Loucy (cell line): ENCODE data around the gene PLAC9.
"Not testable (repeated sequence)": the region's sequence is repeated elsewhere in the genome, so short reads cannot be mapped to it uniquely, and the experiment has no call there.

Experiments used
- H2AFZ ChIP-seq: fragments of 200-600 bp; sonication (generic); 2 replicates; pipeline ENCODE4 v1.6.0; 2016; ENCODE audit warnings: antibody characterized with exemption, mild to moderate bottlenecking, low read length, moderate library complexity
- H3F3A ChIP-seq: fragments of 200-600 bp; 2 replicates; pipeline ENCODE4 v1.6.0; 2016; ENCODE audit warnings: antibody characterized with exemption, low read depth, mild to moderate bottlenecking
- H3K27me3 ChIP-seq: fragments of 200-600 bp; sonication (generic); 2 replicates; pipeline ENCODE4 v1.6.1; 2014; ENCODE audit warnings: low read length, mild to moderate bottlenecking; ENCODE audit not compliant: insufficient read depth, poor library complexity, severe bottlenecking
- H3K36me3 ChIP-seq: fragments of 200-600 bp; sonication (generic); 2 replicates; pipeline ENCODE4 v1.6.1; 2016; ENCODE audit warnings: low read length; ENCODE audit not compliant: insufficient read depth
- H3K4me1 ChIP-seq: fragments of 200-600 bp; sonication (generic); 2 replicates; pipeline ENCODE4 v1.5.1; 2014; ENCODE audit warnings: low read length, mild to moderate bottlenecking; ENCODE audit not compliant: insufficient read depth, poor library complexity, severe bottlenecking
- H3K4me2 ChIP-seq: fragments of 200-600 bp; sonication (generic); 2 replicates; pipeline ENCODE4 v1.6.0; 2014; ENCODE audit warnings: antibody characterized with exemption, low read length, low read depth, mild to moderate bottlenecking; ENCODE audit not compliant: poor library complexity, severe bottlenecking
- H3K4me3 ChIP-seq: fragments of 200-600 bp; sonication (generic); 2 replicates; pipeline ENCODE4 v1.5.1; 2014; ENCODE audit warnings: low read length, mild to moderate bottlenecking, mixed read lengths; ENCODE audit not compliant: poor library complexity, severe bottlenecking
- H3K79me2 ChIP-seq: fragments of 200-600 bp; sonication (generic); 2 replicates; pipeline ENCODE4 v1.6.1; 2014; ENCODE audit warnings: low read length; ENCODE audit not compliant: insufficient read depth
- H3K9ac ChIP-seq: fragments of 200-600 bp; sonication (generic); 2 replicates; pipeline ENCODE4 v1.6.0; 2014; ENCODE audit warnings: mild to moderate bottlenecking, low read depth, low read length, moderate library complexity; ENCODE audit not compliant: poor library complexity, severe bottlenecking
- H3K9me2 ChIP-seq: fragments of 200-600 bp; sonication (generic); replicated peaks from 2 replicates; pipeline ENCODE4 v1.6.1; 2016; ENCODE audit warnings: low read depth, low read length, mixed read lengths
- H3K9me3 ChIP-seq: fragments of 200-600 bp; sonication (generic); 2 replicates; pipeline ENCODE4 v1.6.1; 2014; ENCODE audit warnings: mild to moderate bottlenecking, antibody characterized with exemption, low read length, low read depth; ENCODE audit not compliant: insufficient read depth
- H4K20me1 ChIP-seq: fragments of 200-600 bp; sonication (generic); 2 replicates; pipeline ENCODE4 v1.6.0; 2014; ENCODE audit warnings: antibody characterized with exemption, low read length, mild to moderate bottlenecking; ENCODE audit not compliant: insufficient read depth, poor library complexity, severe bottlenecking
- EZH2phosphoT487 ChIP-seq: fragments of 200-600 bp; IDR thresholded peaks from 2 replicates; pipeline ENCODE4 v1.6.1; 2018; ENCODE audit warnings: antibody characterized with exemption, mild to moderate bottlenecking, moderate library complexity, borderline replicate concordance
- TF ChIP-seq, protein P1 (sequence below): fragments of 200-600 bp; sonication (generic); conservative IDR thresholded peaks from 2 replicates; pipeline ENCODE4 v1.5.1; 2014; ENCODE audit warnings: mild to moderate bottlenecking, antibody characterized with exemption, low read length

The PLAC9 gene

DNA sequence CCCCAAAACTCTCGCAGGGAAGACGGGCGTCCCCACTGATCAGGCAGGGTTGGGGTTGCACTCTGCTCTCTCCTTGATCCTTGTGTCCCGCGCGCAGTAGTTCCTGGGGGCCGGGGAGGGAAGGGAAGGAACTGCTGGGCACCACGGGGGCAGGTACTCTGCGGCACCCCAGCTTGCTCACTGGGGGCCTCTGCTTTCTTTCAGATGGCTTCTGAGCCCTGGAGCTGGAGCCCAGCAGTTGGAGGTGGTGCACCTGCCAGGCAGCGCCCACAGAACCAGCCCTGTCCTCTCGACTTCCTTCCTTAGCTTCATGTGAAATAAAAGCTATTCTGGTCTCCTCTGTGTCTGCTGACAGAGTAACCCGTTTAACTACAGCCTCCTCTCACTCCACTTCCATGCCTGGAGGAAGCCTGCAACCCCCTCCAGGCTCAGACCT lies 12.2 kb downstream of the PLAC9 start:
- no peak overlapping the region for H3K9ac ChIP-seq
- peaks cover 1% of the 10 kb centered on the region; the same call in 1 of the 2 replicates for H3K36me3 ChIP-seq
- no peaks in the 10 kb centered on the region for H4K20me1 ChIP-seq

DNA sequence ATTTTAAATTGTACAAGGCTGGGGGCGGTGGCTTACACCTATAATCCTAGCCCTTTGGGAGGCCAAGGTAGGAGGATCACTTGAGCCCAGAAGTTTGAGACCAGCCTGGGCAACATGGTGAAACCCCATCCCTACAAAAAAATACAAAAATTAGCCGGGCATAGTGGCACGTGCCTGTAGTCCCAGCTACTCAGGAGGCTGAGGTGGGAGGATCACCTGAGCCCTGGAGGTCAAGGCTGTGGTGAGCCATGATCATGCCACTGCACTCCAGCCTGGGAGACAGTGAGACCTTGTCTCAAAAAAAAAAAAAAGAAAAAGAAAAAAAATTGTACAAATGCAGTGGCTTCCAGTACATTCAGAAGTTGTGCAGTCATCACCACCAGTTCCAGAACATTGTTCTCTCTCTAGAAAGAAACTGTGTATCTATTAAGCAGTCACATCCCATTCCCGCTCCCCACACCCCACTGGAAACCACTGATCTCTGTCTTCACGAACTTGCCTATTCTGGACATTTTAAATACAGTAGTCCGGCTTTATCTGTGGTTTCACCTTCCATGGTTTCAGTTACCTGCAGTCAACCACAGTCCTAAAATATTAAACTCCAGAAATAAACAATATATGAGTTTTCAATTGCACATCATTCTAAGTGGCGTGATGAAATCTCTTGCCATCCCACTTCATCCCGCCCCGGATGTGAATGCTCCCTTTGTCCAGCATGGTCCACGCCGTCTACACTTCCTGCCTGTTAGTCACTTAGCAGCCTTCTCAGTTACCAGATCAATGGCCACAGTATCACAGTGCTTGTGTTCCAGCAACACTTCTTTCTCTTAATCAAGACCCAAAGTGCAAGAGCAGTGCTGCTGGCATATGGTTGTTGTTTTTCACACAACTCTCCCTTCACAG lies 13.1 kb downstream of the PLAC9 start:
- not testable (repeated sequence) for H3K9me3 ChIP-seq, H3K79me2 ChIP-seq, H3K4me3 ChIP-seq, H3K4me2 ChIP-seq, H4K20me1 ChIP-seq, H3K27me3 ChIP-seq, H3F3A ChIP-seq, H3K9me2 ChIP-seq, H2AFZ ChIP-seq, H3K36me3 ChIP-seq, H3K9ac ChIP-seq
- peaks cover 11% of the 10 kb centered on the region for H3K4me1 ChIP-seq

More for the DNA sequence above, 12.2 kb downstream of the PLAC9 start:
- peak overlapping the region; percentile 48 for H3K4me2 ChIP-seq
- H3F3A ChIP-seq: no peaks in the 10 kb centered on the region
- peaks cover 11% of the 10 kb centered on the region for H3K4me1 ChIP-seq
- no peak overlapping the region for H2AFZ ChIP-seq
- H3K9me3 ChIP-seq: no peaks in the 10 kb centered on the region
- H3K4me3 ChIP-seq: no peak overlapping the region
- no peaks in the 10 kb centered on the region for H3K79me2 ChIP-seq
- TF ChIP-seq EZH2phosphoT487: no peak
- TF ChIP-seq, protein P1, sequence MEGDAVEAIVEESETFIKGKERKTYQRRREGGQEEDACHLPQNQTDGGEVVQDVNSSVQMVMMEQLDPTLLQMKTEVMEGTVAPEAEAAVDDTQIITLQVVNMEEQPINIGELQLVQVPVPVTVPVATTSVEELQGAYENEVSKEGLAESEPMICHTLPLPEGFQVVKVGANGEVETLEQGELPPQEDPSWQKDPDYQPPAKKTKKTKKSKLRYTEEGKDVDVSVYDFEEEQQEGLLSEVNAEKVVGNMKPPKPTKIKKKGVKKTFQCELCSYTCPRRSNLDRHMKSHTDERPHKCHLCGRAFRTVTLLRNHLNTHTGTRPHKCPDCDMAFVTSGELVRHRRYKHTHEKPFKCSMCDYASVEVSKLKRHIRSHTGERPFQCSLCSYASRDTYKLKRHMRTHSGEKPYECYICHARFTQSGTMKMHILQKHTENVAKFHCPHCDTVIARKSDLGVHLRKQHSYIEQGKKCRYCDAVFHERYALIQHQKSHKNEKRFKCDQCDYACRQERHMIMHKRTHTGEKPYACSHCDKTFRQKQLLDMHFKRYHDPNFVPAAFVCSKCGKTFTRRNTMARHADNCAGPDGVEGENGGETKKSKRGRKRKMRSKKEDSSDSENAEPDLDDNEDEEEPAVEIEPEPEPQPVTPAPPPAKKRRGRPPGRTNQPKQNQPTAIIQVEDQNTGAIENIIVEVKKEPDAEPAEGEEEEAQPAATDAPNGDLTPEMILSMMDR: no peak
- H3K9me2 ChIP-seq: no peaks in the 10 kb centered on the region
- H3K27me3 ChIP-seq: no peaks in the 10 kb centered on the region

DNA sequence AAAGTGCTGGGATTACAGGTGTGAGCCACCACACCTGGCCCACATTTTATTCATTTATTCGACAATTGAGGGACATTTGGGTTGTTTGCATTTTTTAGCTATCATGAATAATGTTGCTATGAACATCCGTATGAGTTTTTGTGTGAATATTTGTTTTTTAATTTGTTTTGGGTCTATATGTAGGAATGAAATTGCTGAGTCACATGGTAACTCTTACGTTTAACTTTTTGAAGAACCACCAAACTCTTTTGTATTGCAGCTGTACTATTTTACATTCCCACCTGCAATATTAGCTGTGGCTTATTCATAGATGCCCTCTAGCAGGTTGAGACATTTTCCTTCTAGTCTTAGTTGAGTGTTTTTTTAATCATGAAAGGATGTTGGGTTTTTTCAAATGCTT lies 14.4 kb downstream of the PLAC9 start:
- Histone ChIP-seq H3K4me3 (no peak overlapping the region), H3K27me3 (no peaks in the 10 kb centered on the region)
- TF ChIP-seq EZH2phosphoT487: no peak
- TF ChIP-seq, protein P1: no peak

More for the DNA sequence above, 14.4 kb downstream of the PLAC9 start:
- Histone ChIP-seq H3F3A (no peaks in the 10 kb centered on the region), H3K4me2 (no peak overlapping the region), H3K9me2 (no peaks in the 10 kb centered on the region), H3K9me3 (no peaks in the 10 kb centered on the region), H3K4me1 (peaks cover 11% of the 10 kb centered on the region), H2AFZ (no peak overlapping the region), H3K9ac (no peak overlapping the region), H3K36me3 (peaks cover 9% of the 10 kb centered on the region; the same call in 1 of the 2 replicates), H4K20me1 (no peaks in the 10 kb centered on the region), H3K79me2 (no peaks in the 10 kb centered on the region)
